ENCODE results near the gene SMOC2. TPM values are rescaled to one million over a fixed set of nuclear protein-coding genes. Genes with fewer than 3 reads are reported as not detected.

SMOC2 gene
- total and polyA plus RNA-seq, 2 donors from 2014 or later: 6.5 to 13.1 TPM

DNA sequence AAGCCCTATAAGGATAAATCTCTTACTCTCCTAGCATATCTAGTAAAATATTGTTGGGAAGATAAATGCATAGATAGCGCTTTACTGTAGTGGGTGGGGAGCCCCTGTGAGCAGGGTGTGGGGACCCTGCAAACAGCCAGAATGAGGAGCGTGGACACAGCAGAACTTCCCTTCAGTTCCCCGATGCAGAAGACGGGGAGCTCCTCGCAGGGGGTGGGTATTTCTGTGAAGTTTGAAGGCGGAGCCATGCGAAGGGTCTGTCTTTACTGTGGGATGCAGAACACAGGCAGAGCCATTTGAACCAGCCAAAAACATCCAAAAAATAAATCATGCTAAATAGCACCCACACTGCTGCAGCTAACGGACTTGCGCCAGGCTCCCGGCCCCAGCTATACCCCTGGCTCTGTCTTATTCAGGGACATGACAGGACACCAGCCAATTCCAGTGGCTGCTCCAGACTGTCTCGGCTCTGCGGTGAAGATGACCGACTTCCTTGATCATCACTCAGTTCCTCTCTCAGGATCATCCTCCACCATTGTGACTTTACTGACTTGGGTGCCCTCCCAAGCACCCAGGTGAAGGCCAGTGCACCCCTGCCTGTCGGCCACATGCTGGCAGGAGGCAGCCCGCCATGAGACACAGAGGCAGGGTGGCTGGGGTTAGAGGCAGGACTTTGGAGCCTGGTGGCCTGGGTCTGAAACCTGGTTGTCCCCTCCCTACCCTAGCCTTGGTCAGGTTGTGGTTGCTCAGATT lies 134.5 kb downstream of the SMOC2 start:
- Histone ChIP-seq H3K4me1 (ENCODE audit: control insufficient read depth in 2 of 3, insufficient read depth in 2 of 3, low read depth in 1 of 3, low read length in 3 of 3) (no peaks in the 10 kb centered on the region), H3K9me3 (ENCODE audit: control insufficient read depth in 2 of 3, insufficient read depth in 1 of 3, low read length in 3 of 3) (no peaks in the 10 kb centered on the region), H3K27me3 (ENCODE audit: control insufficient read depth, insufficient read depth, low read length) (no peaks in the 10 kb centered on the region), H3K27ac (ENCODE audit: low read depth in 2 of 2, low read length in 2 of 2) (no peak overlapping the region), H3K4me3 (ENCODE audit: low read length in 3 of 3) (no peak overlapping the region), H3K36me3 (ENCODE audit: control insufficient read depth in 2 of 3, insufficient read depth in 3 of 3, low read length in 3 of 3) (no peaks in the 10 kb centered on the region), H3K9ac (ENCODE audit: low read length in 3 of 3) (no peak overlapping the region)
- intact Hi-C loops (cut with DNase I): no loop called here
- FAIRE-seq (no peak), DNase-seq (no peak)
- TF ChIP-seq, protein P1, sequence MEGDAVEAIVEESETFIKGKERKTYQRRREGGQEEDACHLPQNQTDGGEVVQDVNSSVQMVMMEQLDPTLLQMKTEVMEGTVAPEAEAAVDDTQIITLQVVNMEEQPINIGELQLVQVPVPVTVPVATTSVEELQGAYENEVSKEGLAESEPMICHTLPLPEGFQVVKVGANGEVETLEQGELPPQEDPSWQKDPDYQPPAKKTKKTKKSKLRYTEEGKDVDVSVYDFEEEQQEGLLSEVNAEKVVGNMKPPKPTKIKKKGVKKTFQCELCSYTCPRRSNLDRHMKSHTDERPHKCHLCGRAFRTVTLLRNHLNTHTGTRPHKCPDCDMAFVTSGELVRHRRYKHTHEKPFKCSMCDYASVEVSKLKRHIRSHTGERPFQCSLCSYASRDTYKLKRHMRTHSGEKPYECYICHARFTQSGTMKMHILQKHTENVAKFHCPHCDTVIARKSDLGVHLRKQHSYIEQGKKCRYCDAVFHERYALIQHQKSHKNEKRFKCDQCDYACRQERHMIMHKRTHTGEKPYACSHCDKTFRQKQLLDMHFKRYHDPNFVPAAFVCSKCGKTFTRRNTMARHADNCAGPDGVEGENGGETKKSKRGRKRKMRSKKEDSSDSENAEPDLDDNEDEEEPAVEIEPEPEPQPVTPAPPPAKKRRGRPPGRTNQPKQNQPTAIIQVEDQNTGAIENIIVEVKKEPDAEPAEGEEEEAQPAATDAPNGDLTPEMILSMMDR (IDR thresholded peaks at IDR 0.05; ENCODE audit: borderline replicate concordance, extremely low read depth, insufficient read depth): no peak

DNA sequence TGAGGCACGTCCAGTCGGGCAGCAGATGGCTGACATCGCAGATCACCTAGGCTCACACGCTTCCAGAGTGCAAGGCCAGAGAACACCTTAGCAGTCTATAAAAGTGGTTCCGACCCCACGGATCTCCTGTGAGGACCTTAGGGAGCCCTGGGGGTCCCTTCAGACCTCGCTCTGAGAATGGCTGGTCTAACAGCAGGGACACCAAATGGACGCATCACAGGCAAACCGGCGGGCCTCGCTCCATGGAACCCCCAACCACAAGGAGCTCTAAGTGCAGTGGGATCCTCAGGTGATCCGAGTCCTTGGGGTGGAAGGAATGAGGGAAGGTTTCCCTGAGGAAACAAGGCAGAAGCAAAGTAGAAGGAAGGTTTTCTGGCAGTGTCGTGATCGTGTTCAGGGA lies 135.4 kb downstream of the SMOC2 start:
- FAIRE-seq: no peak
- no peaks in the 10 kb centered on the region for H3K27me3 ChIP-seq (ENCODE audit: control insufficient read depth, insufficient read depth, low read length)
- intact Hi-C loops (cut with DNase I): no loop called here
- H3K27ac ChIP-seq (ENCODE audit: low read depth in 2 of 2, low read length in 2 of 2): no peak overlapping the region
- no peak for DNase-seq
- TF ChIP-seq, protein P1 (IDR thresholded peaks at IDR 0.05; ENCODE audit: borderline replicate concordance, extremely low read depth, insufficient read depth): no peak
- H3K4me3 ChIP-seq (ENCODE audit: low read length in 3 of 3): no peak overlapping the region
- H3K36me3 ChIP-seq (ENCODE audit: control insufficient read depth in 2 of 3, insufficient read depth in 3 of 3, low read length in 3 of 3): no peaks in the 10 kb centered on the region
- no peaks in the 10 kb centered on the region for H3K4me1 ChIP-seq (ENCODE audit: control insufficient read depth in 2 of 3, insufficient read depth in 2 of 3, low read depth in 1 of 3, low read length in 3 of 3)
- H3K9me3 ChIP-seq (ENCODE audit: control insufficient read depth in 2 of 3, insufficient read depth in 1 of 3, low read length in 3 of 3): no peaks in the 10 kb centered on the region
- no peak overlapping the region for H3K9ac ChIP-seq (ENCODE audit: low read length in 3 of 3)

DNA sequence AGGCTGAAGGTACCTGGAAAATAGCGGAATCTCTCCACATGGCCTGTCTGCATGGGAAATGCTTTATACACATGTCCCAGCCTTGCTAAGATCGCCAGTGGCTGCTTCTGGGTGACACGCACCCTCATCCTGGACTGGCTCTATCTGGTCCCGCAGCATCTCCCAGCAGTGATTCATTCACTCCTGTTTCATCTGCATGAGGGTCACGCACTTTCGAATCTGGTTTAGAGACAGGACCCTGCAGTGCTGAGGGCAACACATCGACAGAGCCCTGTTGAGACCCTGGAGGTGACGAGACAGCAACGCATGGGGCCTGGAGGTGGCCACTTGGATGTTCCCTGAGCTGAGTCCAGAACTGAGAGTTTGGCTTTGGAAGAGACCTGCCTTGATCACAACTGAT lies 136.5 kb downstream of the SMOC2 start:
- Histone ChIP-seq H3K4me1 (ENCODE audit: control insufficient read depth in 2 of 3, insufficient read depth in 2 of 3, low read depth in 1 of 3, low read length in 3 of 3) (no peaks in the 10 kb centered on the region), H3K9ac (ENCODE audit: low read length in 3 of 3) (no peak overlapping the region), H3K4me3 (ENCODE audit: low read length in 3 of 3) (no peak overlapping the region), H3K27ac (ENCODE audit: low read depth in 2 of 2, low read length in 2 of 2) (no peak overlapping the region), H3K9me3 (ENCODE audit: control insufficient read depth in 2 of 3, insufficient read depth in 1 of 3, low read length in 3 of 3) (no peaks in the 10 kb centered on the region), H3K27me3 (ENCODE audit: control insufficient read depth, insufficient read depth, low read length) (no peaks in the 10 kb centered on the region), H3K36me3 (ENCODE audit: control insufficient read depth in 2 of 3, insufficient read depth in 3 of 3, low read length in 3 of 3) (no peaks in the 10 kb centered on the region)
- FAIRE-seq (no peak), DNase-seq (no peak)
- intact Hi-C loops (cut with DNase I): no loop called here
- TF ChIP-seq, protein P1 (IDR thresholded peaks at IDR 0.05; ENCODE audit: borderline replicate concordance, extremely low read depth, insufficient read depth): no peak
